Activated CD4-positive, alpha-beta T cell treated with anti-CD3 and anti-CD28 coated beads for 24 hours (primary cell): ENCODE measurements around the gene ADAMTS1.
"Not testable (repeated sequence)": the region's sequence is repeated elsewhere in the genome, so short reads cannot be mapped to it uniquely, and the experiment has no call there.

Source experiments
- DNase-seq, 2 donors: peaks; one replicate each; pipeline ENCODE4 v3.0.0-alpha.2; 2020; ENCODE audit warnings: low read depth in 2 of 2

Gene ADAMTS1

GRCh38 chr21:26845066-26845758 lies at the start of gene ADAMTS1:
Gene ADAMTS1, minus strand, starts transcription at chr21:26845409. Its CDS starts 455 bp downstream, at chr21:26844954.
- no peak for DNase-seq

DNA sequence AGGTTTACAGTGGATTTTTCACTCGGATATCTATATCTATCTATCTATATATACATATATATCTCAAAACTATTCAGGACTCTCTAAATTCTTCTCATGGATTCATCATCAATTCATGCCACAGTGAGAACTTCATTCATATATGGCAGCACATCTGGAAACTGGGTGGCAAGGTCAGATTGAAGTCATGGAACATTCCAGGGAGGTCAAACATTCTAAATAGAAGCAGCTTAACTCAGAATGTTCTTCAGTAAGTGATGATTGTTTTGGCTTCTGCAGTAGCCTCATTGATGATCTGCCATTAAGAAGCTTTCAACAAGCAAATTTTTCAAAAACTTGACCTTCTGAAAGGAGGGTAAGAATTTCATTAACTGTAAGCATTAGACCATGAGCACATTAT lies 46.9 kb upstream of the ADAMTS1 start:
- no peak for DNase-seq

GRCh38 chr21:26888931-26889330 lies 43.7 kb upstream of the ADAMTS1 start:
- DNase-seq, result no peak

DNA sequence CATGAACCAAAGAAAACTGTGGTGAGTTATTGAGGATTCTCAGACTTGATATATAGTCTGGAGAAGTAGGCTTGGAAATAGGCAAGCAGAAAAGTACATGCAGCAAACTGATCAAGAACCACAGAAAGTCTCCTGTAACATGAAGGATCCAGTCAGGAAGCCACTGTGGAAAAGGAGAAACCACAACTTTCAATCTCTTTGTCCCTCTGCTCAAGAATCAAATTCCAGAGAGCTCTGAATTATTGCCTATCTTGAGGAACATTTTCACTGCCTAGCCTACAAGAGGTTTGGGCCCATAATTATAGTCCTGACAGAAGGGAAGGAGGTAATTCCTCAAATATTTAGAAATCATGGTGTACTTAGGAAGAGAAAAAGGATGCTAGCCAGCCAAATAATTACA lies 43.0 kb upstream of the ADAMTS1 start:
- no peak for DNase-seq

- no peak for DNase-seq
These were observed 42.0 kb upstream of the ADAMTS1 start for GRCh38 chr21:26887251-26887650.

DNA sequence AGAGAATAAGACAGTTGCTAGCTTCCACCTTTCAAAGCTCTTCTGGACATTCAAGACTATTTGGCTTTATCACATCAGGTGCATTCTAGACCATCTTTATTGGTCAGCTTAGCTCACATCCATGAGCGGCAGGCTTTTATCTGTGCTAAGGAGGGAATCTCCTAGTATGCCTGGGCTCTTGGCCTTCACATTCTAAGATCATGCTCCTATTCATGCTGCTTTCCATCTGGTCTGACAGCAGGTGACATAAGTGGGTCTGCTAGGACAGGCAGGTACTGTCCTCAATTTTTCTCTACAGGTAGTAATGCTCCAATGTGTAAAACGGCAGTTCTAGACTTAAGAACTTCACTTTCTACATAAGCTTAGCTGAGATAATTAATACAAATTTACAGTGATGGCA lies 39.2 kb upstream of the ADAMTS1 start:
- no peak for DNase-seq

DNA sequence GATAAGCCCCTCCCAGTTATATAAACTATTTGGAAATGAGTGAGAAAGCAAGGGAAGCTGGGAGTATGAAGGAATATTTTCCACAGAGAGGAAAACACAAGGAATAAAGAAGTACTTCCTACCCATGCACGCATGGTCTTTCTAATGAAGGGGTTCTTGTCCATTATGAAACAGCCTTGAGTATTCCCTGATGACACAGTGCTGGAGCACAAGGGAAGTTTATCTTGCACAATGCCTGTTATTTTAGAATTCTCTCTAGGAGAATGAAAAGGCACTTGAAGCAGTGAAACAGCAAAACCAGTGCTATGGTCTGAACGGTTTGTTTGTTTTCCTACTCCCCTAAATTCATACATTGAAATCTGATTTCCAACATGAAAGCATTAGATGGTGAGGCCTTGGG lies 38.6 kb upstream of the ADAMTS1 start:
- no peak for DNase-seq

GRCh38 chr21:26881504-26882228 lies 36.5 kb upstream of the ADAMTS1 start:
- DNase-seq, result no peak

GRCh38 chr21:26877018-26877417 lies 31.8 kb upstream of the ADAMTS1 start:
- no peak for DNase-seq

GRCh38 chr21:26874347-26874746 lies 29.1 kb upstream of the ADAMTS1 start:
- no peak for DNase-seq

DNA sequence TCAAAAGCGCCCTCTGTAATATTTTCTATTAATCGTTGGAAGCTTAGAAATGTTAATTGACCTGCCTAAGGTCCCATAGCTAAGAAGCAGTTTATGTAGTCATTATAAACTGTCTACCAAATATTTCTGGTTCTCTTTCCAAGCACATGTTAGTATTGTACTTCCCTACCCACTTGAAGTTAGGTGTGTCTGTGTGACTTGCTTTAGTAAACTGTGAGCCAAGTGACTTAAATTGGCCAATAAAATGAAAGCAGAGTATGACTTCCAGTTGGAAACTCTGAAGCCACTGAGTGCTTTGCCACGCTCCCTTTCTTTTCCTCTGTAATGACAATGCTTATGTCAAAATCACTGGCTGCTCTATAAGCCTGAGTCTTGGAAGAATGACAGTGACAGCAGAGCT lies 20.6 kb upstream of the ADAMTS1 start:
- DNase-seq, result no peak

GRCh38 chr21:26856871-26857350 lies 11.7 kb upstream of the ADAMTS1 start:
- DNase-seq, result not testable (repeated sequence)

DNA sequence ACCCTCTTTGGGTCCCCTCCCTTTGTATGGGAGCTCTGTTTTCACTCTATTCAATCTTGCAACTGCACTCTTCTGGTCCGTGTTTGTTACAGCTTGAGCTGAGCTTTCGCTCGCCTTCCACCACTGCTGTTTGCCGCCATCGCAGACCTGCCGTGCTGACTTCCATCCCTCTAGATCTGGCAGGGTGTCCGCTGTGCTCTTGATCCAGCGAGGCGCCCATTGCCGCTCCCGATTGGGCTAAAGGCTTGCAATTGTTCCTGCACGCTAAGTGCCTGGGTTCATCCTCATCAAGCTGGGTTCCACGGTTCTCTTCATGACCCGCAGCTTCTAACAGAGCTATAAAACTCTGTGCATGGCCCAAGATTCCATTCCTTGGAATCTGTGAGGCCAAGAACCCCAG lies 9.5 kb upstream of the ADAMTS1 start:
- DNase-seq, result not testable (repeated sequence)

- no peak for DNase-seq
These were observed 7.2 kb upstream of the ADAMTS1 start for GRCh38 chr21:26852423-26852822.

GRCh38 chr21:26851109-26851944 lies 6.1 kb upstream of the ADAMTS1 start:
- no peak for DNase-seq

GRCh38 chr21:26850116-26850643 lies 5.0 kb upstream of the ADAMTS1 start:
- DNase-seq, result no peak

GRCh38 chr21:26849428-26850115 lies 4.4 kb upstream of the ADAMTS1 start:
- no peak for DNase-seq

DNA sequence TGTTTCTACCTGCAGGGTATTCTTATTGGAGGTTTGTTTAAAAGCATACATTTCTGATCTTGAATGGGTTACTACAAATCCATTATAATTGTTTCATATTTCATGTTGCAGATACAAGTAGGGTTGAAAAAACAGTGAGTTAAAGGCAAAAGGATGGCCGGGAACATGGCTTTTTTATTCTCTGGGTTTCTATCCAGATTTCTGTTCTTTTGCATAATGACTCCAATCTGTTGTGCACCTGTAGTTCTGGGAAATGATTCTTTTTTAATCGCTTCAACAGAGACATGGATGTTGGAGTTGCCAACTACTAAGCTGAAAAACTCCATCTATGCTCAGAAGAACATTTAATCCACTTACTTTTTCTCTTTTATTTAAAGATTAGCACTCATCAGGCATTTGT lies 2.7 kb upstream of the ADAMTS1 start:
- DNase-seq, result no peak

- no peak for DNase-seq
These were observed 1.8 kb upstream of the ADAMTS1 start for GRCh38 chr21:26847002-26847401.

GRCh38 chr21:26846036-26846931 lies 1.1 kb upstream of the ADAMTS1 start:
- DNase-seq, result no peak

- DNase-seq, result no peak
These were observed 488 bp upstream of the ADAMTS1 start for GRCh38 chr21:26845759-26846035.
